GM20431 (cell line): ENCODE data around the gene SYNPO2L.
"Not testable (repeated sequence)": the region's sequence is repeated elsewhere in the genome, so short reads cannot be mapped to it uniquely, and the experiment has no call there.

Source experiments
- in situ Hi-C: fragments of 300-500 bp; cut with MseI, MboI; formaldehyde crosslinking; loops from one replicate; pipeline ENCODE4 v1.15.0; 2020; ENCODE audit warnings: low sequenced_read_pairs; ENCODE audit not compliant: unreplicated experiment

SYNPO2L gene, protein sequence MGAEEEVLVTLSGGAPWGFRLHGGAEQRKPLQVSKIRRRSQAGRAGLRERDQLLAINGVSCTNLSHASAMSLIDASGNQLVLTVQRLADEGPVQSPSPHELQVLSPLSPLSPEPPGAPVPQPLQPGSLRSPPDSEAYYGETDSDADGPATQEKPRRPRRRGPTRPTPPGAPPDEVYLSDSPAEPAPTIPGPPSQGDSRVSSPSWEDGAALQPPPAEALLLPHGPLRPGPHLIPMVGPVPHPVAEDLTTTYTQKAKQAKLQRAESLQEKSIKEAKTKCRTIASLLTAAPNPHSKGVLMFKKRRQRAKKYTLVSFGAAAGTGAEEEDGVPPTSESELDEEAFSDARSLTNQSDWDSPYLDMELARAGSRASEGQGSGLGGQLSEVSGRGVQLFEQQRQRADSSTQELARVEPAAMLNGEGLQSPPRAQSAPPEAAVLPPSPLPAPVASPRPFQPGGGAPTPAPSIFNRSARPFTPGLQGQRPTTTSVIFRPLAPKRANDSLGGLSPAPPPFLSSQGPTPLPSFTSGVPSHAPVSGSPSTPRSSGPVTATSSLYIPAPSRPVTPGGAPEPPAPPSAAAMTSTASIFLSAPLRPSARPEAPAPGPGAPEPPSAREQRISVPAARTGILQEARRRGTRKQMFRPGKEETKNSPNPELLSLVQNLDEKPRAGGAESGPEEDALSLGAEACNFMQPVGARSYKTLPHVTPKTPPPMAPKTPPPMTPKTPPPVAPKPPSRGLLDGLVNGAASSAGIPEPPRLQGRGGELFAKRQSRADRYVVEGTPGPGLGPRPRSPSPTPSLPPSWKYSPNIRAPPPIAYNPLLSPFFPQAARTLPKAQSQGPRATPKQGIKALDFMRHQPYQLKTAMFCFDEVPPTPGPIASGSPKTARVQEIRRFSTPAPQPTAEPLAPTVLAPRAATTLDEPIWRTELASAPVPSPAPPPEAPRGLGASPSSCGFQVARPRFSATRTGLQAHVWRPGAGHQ

DNA sequence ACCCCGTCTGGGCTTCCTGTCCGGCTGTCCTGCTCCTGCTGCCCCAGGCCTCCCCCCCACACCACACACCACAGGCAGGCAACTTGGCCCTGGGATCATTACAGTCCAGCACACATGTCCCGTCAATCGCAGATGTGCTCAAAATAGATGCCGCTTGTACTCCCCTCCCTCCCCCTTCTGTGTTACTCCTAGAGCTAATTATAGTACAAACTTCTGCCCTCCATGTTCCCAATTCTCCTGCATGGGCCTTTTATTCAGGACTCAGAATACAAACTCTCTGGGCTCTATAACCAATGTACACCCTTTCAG is at the start of gene SYNPO2L:
TSS of gene SYNPO2L (minus strand) at position 40 of the 309 bp plus-strand sequence. CDS start 107 bp downstream, outside the sequence.
- in situ Hi-C loops, result no loop called here

DNA sequence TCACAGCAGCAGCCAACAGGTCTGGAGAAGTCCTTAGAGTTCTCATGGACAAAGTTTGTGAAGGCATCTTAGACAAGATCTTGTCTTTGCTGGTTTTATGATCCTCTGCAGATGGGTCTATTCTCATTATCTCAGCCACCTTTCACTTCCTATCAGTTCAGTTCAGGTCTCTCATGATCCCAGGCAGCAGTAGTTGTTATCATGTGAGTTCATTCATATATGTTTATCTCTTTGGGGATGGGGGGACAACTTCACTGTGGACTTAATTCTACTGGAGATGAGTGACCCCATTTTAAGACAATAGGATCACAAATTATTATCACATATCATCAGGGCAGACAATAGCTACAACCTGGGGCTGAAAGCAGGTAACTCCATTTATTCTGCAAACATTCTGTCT is 48.1 kb upstream of the SYNPO2L start:
- in situ Hi-C loops, result not testable (repeated sequence)

DNA sequence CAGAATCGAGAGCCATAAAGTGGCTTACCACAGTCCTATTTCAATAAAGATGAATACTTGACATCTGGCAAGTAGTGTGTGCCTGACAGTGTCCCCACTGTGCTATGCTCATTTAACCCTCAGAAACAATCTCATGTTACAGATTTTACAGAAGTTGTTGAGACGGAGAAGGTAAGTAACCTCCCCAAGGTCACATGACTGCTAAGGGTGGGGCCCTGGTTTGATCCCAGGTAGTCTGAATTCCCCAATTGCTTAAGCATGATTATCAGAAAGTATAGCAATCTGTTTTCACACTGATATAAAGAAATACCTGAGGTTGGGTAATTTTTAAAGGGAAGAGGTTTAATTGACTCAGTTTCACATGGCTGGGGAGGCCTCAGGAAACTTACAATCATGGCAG is 43.0 kb upstream of the SYNPO2L start:
- in situ Hi-C loops, result not testable (repeated sequence)

DNA sequence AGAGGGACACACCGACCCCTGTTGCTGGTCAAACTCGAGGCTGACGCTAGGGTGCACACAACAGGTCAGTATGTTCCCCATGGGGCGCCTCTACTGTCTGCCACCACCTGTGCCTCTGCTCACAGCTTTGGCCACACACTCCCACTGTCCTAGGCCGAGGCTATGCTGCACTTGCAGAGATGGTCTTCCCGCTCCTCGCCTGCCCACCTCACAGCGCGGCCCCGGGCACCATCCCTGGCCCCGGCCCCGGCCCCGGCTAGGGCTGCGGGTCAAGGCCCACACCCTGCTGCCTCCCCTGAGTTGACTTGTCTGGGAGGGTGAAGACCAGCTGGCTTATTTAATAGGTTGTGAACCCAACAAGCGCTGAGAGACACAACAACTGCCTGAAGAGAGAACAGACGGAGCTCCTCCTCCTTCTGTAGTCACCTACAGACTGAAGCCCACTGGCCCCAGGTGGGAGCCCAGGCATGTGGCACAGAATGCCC is 41.9 kb upstream of the SYNPO2L start, which contains the start of gene AGAP5:
TSS of gene AGAP5 (minus strand) at position 435 of the 485 bp plus-strand sequence. CDS start at position 81, 354 bp downstream.
- in situ Hi-C loops, result not testable (repeated sequence)

- in situ Hi-C loops, result not testable (repeated sequence)
Measured at GRCh38 chr10:73695302-73695701, 39.5 kb upstream of the SYNPO2L start.

GRCh38 chr10:73690755-73691154 is 34.9 kb upstream of the SYNPO2L start:
- in situ Hi-C loops, result not testable (repeated sequence)

GRCh38 chr10:73689596-73689995 is 33.8 kb upstream of the SYNPO2L start:
- in situ Hi-C loops, result not testable (repeated sequence)

DNA sequence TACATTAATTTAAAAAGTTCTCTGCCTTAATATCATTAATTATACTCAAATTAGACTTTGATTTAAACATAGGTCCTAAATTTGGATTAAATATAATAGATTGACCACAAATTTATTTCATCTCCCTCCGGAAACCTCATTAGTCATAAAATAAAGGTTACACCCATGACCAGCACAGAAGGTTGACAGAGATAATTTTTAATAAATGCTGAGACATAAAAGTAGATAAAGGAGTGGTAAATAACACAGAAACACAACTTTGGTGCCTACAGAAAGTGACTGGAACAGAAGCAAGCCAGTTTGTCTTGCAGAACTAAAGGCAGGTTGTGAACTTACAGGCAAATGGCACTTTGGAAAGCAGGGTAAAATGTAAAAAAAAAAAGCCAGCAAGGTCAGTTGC is 31.8 kb upstream of the SYNPO2L start:
- in situ Hi-C loops, result not testable (repeated sequence)

DNA sequence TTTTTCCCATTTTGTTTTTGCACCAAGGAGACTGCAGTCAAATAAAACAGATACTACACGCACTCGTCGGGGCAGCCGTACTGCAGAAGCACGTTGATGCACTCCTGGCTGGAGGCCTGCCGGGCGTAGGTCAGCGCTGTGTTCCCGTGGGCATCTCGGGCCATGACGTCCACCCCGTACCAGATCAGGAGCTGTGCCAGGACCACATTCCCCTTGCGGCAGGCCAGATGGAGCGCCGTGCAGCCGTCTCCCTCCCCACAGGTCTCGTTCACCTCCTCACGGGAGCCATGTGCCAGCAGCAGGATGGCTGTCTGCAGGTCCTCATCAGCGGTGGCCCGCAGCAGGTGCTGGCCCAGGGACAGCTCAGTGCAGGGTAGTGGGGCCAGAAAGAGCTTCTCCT is 18.7 kb upstream of the SYNPO2L start:
- in situ Hi-C loops, result not testable (repeated sequence)

- in situ Hi-C loops, result not testable (repeated sequence)
Measured at GRCh38 chr10:73668378-73668777, 12.5 kb upstream of the SYNPO2L start.

DNA sequence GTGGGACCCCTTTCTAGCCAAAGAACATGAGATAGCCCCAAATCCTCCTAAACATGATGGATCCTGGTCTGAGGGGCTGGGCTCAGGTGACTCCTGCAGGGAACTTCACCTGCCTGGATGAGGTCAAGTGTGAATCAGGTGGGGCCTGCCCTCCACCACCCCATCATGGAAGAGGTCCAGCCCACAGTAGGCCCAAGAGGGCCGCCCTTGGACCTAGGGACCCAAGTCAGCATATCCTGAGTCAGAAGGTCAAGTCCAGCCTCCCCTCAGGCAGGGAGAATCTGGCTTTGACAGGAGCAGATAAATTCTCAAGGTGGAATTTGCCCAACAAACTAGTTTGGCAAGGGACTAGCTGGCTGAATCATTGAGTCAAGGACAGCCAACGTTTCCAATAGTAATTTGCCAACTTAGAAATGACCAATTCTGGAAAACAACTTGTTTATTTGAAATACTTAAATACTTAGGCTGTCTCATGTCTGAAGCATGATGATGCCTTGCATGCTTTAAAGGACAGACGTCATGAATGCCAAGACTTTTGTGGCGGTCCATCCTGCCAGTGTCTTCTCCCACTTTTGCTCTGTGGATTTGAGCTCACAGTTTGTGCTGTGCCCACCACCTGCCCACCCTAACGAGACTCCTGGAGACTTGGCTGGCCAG is 10.5 kb upstream of the SYNPO2L start:
- in situ Hi-C loops, result not testable (repeated sequence)

DNA sequence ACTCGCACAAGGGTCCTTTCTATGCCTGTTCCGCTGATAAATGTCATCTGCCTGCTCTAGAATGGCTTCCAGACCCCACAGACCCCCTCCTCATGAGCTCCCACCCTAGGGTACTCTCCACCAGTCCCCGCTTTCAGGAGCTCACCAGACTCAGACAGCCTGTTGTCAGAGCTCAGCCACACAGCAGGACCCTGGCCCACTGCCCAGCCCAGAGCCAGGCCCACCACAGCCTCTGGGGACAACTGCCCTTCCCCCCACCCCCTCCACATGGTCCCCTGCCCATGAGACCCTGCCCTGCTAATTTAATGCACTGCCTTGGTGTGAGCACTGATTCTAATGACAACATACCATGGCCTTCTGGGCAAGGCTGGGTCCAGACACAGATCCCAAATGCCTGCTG is 9.8 kb upstream of the SYNPO2L start:
- in situ Hi-C loops, result not testable (repeated sequence)

- in situ Hi-C loops, result not testable (repeated sequence)
Measured at GRCh38 chr10:73664156-73665040, 8.6 kb upstream of the SYNPO2L start.

DNA sequence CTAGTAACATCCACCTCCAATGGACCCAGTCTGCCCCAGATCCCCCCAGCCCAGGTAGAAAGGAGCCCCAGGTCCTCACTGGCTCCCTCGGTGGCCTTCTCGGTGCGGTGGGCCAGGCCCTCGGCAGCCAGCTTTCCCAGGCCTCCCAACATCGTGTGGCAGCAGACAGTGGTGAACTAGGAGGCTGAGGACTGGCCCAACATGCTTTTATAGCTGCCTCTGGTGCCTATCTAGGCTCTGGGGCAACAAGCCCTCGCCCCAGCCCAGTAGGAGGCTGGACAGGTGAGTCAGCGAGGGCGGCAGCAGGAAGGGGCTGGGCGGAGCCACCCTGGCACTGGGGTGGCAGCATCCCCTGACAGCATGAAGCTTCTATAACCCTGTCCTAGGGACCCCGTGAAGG is 7.8 kb upstream of the SYNPO2L start:
- in situ Hi-C loops, result not testable (repeated sequence)

- in situ Hi-C loops, result not testable (repeated sequence)
Measured at GRCh38 chr10:73662705-73663104, 6.9 kb upstream of the SYNPO2L start.

DNA sequence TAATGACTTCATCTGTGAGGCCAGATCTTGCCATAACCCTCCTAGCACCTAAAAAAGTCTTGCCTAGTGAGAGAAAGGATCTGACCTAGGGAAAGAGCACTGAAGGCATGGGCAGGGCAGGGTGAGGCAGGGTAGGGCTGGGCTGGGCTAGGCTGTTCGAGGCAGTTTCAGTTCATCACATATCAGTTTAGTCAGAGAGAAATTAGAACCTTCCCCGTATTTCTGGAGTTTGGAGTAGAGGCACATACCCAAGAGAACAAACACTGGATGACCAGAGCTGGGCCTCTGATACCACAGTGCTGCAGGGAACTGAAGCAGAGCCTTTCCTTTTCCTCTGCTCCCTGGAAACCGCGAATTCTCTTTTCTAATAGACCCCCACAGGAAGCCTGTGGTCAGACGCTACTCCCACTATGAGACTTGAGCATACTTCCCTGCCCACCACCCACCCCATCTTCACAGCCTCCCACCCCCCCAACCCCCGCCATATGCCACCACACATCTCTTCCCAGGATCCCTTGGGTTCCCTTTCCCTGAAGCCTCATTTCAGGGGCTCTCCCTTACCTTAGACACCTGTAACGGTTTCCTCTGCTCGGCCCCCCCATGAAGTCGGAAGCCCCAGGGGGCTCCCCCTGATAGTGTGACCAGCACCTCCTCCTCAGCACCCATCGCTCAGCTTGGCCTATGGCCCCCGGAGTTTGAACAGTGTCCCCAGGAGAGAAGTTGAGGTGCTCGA is 406 bp downstream of the SYNPO2L start:
- in situ Hi-C loops, result no loop called here

GRCh38 chr10:73653701-73654100 is 2.1 kb downstream of the SYNPO2L start:
- in situ Hi-C loops, result no loop called here

DNA sequence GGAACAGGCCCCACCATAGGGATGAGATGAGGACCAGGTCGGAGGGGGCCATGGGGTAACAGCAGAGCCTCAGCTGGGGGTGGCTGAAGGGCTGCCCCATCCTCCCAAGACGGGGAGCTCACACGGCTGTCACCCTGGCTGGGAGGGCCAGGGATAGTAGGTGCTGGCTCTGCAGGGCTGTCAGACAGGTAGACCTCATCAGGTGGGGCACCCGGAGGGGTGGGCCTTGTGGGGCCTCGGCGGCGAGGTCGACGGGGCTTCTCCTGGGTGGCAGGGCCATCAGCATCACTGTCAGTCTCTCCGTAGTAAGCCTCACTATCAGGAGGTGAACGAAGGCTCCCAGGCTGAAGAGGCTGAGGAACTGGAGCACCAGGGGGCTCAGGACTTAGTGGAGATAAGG is 2.6 kb downstream of the SYNPO2L start:
- in situ Hi-C loops, result no loop called here
